ENCODE measurements around the gene TDRD10. TPM values are rescaled to one million over a fixed set of nuclear protein-coding genes. Genes with fewer than 3 reads are reported as not detected.

The TDRD10 gene
- total and polyA plus RNA-seq, 2 of the 8 experiments (the other 6 are each of a cell fraction or from before 2014, with no cell fraction given), result 0.15 to 0.27 TPM

- peaks cover 0 to 3% (median 1%) of the 10 kb centered on the region in 4 experiments; a peak in 2 of 7 replicates for H3K4me1 ChIP-seq (replicated peaks in 1 of 4; ENCODE audit: control insufficient read depth in 3 of 4, insufficient read depth in 4 of 4, low read length in 3 of 4)
- no peak overlapping the region for H2BK5ac ChIP-seq (ENCODE audit: low read depth, low read length)
- H3K56ac ChIP-seq (replicated peaks; ENCODE audit: insufficient read length, low read depth, low read length), result no peak overlapping the region
- no peak overlapping the region for H4K5ac ChIP-seq (ENCODE audit: insufficient read length, low read depth, low read length)
- H3K23me2 ChIP-seq (ENCODE audit: low read depth, low read length), result no peaks in the 10 kb centered on the region
- no peak overlapping the region for H3K14ac ChIP-seq (ENCODE audit: insufficient read length)
- H3K9me3 ChIP-seq (ENCODE audit: insufficient read depth in 2 of 2, low read depth in 1 of 2, low read length in 1 of 2), result no peaks in the 10 kb centered on the region
- DNase-seq (ENCODE audit: low read depth in 1 of 2, low spot score in 2 of 2) (no peak), FAIRE-seq (no peak)
- no peak overlapping the region for H2AFZ ChIP-seq (ENCODE audit: low read length)
- no peak overlapping the region for H3K9ac ChIP-seq (replicated peaks in 1 of 4; ENCODE audit: extremely low read depth in 1 of 4, low read depth in 3 of 4, low read length in 3 of 4)
- no peak overlapping the region for H4K8ac ChIP-seq (ENCODE audit: extremely low read depth, insufficient read depth, low read length)
- H3K79me1 ChIP-seq (ENCODE audit: low read depth, low read length), result no peaks in the 10 kb centered on the region
- peaks cover 6 to 16% of the 10 kb centered on the region in 2 experiments for H4K20me1 ChIP-seq (replicated peaks in 1 of 2; ENCODE audit: control insufficient read depth in 1 of 2, insufficient read depth in 2 of 2, low read length in 2 of 2)
- H2BK12ac ChIP-seq (ENCODE audit: low read depth, low read length), result no peak overlapping the region
- CTCF ChIA-PET (ENCODE audit: partially characterized antibody), result interaction anchor here (0.8 to 3.0 kb wide), 10 partner anchors 11 to 250 kb away, joined by 3 to 13 read pairs (median 3); no protein-coding TSS in a partner anchor
- POLR2A ChIA-PET (ENCODE audit: partially characterized antibody), result interaction anchor here (1.0 to 5.0 kb wide), 5 partner anchors 14 to 154 kb away, joined by 3 to 23 read pairs (median 4); no protein-coding TSS in a partner anchor
- no peak overlapping the region for H3K18ac ChIP-seq (ENCODE audit: extremely low read depth, low read length)
- peaks cover 6 to 15% (median 10%) of the 10 kb centered on the region in 4 experiments; a peak in 7 of 8 replicates for H3K36me3 ChIP-seq (ENCODE audit: control insufficient read depth in 2 of 4, insufficient read depth in 4 of 4, low read length in 3 of 4)
- no peak overlapping the region for H4K91ac ChIP-seq (replicated peaks; ENCODE audit: insufficient read length, low read length)
- no peak overlapping the region for H2BK20ac ChIP-seq (ENCODE audit: low read length)
- no peak overlapping the region for H3K4me3 ChIP-seq (ENCODE audit: extremely low read depth in 1 of 4, insufficient read depth in 2 of 4, low read depth in 3 of 4, low read length in 4 of 4)
- H3K4me2 ChIP-seq (ENCODE audit: insufficient read depth in 1 of 2, low read depth in 2 of 2, low read length in 2 of 2), result no peak overlapping the region
- no peaks in the 10 kb centered on the region for H3K79me2 ChIP-seq (ENCODE audit: control insufficient read depth in 1 of 2, insufficient read depth in 2 of 2, low read length in 2 of 2)
- no peak overlapping the region for H2BK120ac ChIP-seq (replicated peaks; ENCODE audit: low read depth, low read length)
- no peaks in the 10 kb centered on the region for H3K27me3 ChIP-seq (replicated peaks in 1 of 4; ENCODE audit: control insufficient read depth in 3 of 4, extremely low read depth in 1 of 4, insufficient read depth in 3 of 4, low read length in 3 of 4)
- H3K27ac ChIP-seq (ENCODE audit: low read depth, low read length), result no peak overlapping the region
- no peak overlapping the region for H3K4ac ChIP-seq (replicated peaks; ENCODE audit: insufficient read length, low read depth, low read length)
- no peak overlapping the region for H2AK5ac ChIP-seq (ENCODE audit: low read depth, low read length)
- no peak overlapping the region for H2BK15ac ChIP-seq (ENCODE audit: low read length)
- H3K23ac ChIP-seq (ENCODE audit: insufficient read length), result no peak overlapping the region
- WGBS, 2 experiments (ENCODE audit: extremely low coverage in 1 of 2, insufficient coverage in 1 of 2, insufficient read length in 1 of 2, insufficient replicate concordance in 2 of 2, low coverage in 1 of 2, low lambda C conversion rate in 2 of 2, missing lambda C conversion rate in 1 of 2), result 74% methylated on average over 7 of the region's 7 CpGs; no CpG with 5 or more reads in 1 of the 2 experiments
- TF ChIP-seq KDM5A (IDR thresholded peaks at IDR 0.05; ENCODE audit: low read length) (no peak), CEBPB (IDR thresholded peaks at IDR 0.05; ENCODE audit: low read depth, low read length) (no peak), JUND (IDR thresholded peaks at IDR 0.05; ENCODE audit: low read length) (no peak), BRCA1 (IDR thresholded peaks at IDR 0.05; ENCODE audit: low read depth, low read length) (no peak), ATF3 (IDR thresholded peaks at IDR 0.05; ENCODE audit: insufficient read depth, low read depth, low read length) (no peak), GTF2F1 (IDR thresholded peaks at IDR 0.05; ENCODE audit: borderline replicate concordance, low read depth, low read length) (no peak), TEAD4 (IDR thresholded peaks at IDR 0.05; ENCODE audit: low read depth, low read length) (no peak), CREB1 (IDR thresholded peaks at IDR 0.05) (no peak), KDM1A (IDR thresholded peaks at IDR 0.05; ENCODE audit: borderline replicate concordance, low read length) (no peak), SP4 (IDR thresholded peaks at IDR 0.05; ENCODE audit: low read length) (no peak), SUZ12 (IDR thresholded peaks at IDR 0.05; ENCODE audit: low read length) (no peak)
- TF ChIP-seq, protein P1, sequence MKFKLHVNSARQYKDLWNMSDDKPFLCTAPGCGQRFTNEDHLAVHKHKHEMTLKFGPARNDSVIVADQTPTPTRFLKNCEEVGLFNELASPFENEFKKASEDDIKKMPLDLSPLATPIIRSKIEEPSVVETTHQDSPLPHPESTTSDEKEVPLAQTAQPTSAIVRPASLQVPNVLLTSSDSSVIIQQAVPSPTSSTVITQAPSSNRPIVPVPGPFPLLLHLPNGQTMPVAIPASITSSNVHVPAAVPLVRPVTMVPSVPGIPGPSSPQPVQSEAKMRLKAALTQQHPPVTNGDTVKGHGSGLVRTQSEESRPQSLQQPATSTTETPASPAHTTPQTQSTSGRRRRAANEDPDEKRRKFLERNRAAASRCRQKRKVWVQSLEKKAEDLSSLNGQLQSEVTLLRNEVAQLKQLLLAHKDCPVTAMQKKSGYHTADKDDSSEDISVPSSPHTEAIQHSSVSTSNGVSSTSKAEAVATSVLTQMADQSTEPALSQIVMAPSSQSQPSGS (IDR thresholded peaks at IDR 0.05; ENCODE audit: low read length), result no peak
Measured at GRCh38 chr1:154574716-154575115, 72.7 kb downstream of the TDRD10 start.

All from H1 (cell line).